Activated T-helper 2 cell treated with anti-CD3 and anti-CD28 coated beads, Interferon-gamma antibody, Interleukin-2, Interleukin-4, amounts not matched to agents 10 μg/mL and 5 μg/mL and 100 μg/mL, durations not matched to agents 14 hours and 24 hours and 36 hours (primary cell): ENCODE measurements around the gene NDUFA11. TPM values are rescaled to one million over a fixed set of nuclear protein-coding genes. Genes with fewer than 3 reads are reported as not detected.
"Not testable (repeated sequence)": the region's sequence is repeated elsewhere in the genome, so short reads cannot be mapped to it uniquely, and the experiment has no call there.

ENCODE experiments used
- DNase-seq: peaks from one replicate; pipeline ENCODE4 v3.0.0; 2021; ENCODE audit warnings: low spot score
- H3K27ac Mint-ChIP-seq: one replicate; pipeline ENCODE4 v1.8.0; 2021; ENCODE audit warnings: mixed read lengths
- H3K27me3 Mint-ChIP-seq: one replicate; pipeline ENCODE4 v1.8.0; 2021; ENCODE audit warnings: low read depth, mixed read lengths
- H3K36me3 Mint-ChIP-seq: one replicate; pipeline ENCODE4 v1.8.0; 2021; ENCODE audit warnings: low read depth, mixed read lengths
- H3K4me1 Mint-ChIP-seq: one replicate; pipeline ENCODE4 v1.8.0; 2021; ENCODE audit warnings: low read depth, mixed read lengths
- H3K4me3 Mint-ChIP-seq: one replicate; pipeline ENCODE4 v1.8.0; 2021; ENCODE audit warnings: low read depth, mild to moderate bottlenecking, moderate library complexity, mixed read lengths
- H3K9me3 Mint-ChIP-seq: one replicate; pipeline ENCODE4 v1.8.0; 2021; ENCODE audit warnings: mixed read lengths
- intact Hi-C: fragments of 100-400 bp; cut with micrococcal nuclease; formaldehyde crosslinking; loops from one replicate; pipeline ENCODE4 v1.15.1; 2023
- total RNA-seq: library from RNA; stranded (reverse); gene quantifications from 2 replicates; pipeline ENCODE4 v1.2.3, GENCODE V29; 2022

NDUFA11 gene
- total RNA-seq, 1 donor from 2014 or later = 230 TPM

DNA sequence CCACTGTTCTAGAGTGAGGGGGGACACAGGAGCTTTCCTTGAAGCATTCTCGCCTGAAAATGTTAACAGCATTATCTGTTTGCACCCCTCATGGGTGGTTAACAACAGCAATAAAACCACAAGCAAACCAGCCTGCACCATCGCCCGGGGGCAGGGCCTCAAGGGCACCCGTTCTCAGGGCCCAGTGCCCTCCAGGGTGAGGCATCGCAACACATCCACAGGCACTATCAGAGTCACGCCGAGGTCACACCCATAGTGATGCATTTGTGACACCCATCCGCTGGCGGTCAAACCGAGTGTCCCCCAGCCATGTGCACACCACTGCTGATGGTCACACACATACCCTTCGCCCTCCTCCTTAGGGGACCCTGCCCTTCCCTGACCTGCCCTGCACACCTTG lies 37.8 kb downstream of the NDUFA11 start:
- no peaks in the 10 kb centered on the region for H3K9me3 Mint-ChIP-seq
- no peaks in the 10 kb centered on the region for H3K27me3 Mint-ChIP-seq
- no peak overlapping the region for H3K27ac Mint-ChIP-seq
- H3K4me1 Mint-ChIP-seq = no peaks in the 10 kb centered on the region
- no peak overlapping the region for H3K4me3 Mint-ChIP-seq
- intact Hi-C loops = no loop called here
- DNase-seq = no peak
- H3K36me3 Mint-ChIP-seq = no peaks in the 10 kb centered on the region

DNA sequence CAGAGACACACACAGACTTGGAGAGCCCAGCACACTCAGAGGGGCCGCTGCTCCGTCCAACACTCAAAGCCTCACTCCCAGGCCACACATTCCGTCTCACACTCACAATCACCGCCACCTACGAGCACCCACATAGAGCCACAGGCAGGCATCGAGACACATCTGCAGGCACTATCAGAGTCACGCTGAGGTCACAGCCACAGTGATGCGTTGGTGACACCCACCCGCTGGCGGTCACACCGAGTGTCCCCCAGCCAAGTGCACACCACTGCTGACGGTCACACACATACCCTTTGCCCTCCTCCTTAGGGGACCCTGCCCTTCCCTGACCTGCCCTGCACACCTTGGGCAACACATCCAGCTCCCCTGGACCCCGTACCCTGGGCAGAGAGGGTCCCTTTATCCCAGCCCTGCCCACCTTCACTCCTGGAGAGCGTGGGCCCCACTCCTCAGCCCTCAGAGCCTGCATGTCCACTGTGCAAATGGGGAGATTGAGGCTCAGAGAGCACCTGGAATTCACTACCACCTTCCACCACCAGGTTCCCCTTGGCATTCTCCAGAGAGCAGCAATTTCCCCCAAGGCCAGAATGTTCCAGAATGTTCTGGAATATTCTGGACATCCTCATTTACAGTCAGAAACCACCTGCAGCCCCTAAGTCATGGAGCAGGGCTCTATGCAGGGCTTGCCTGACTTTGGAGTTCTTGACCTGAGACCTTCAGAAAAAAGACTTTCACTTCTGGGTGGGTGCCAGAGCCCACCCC lies 38.7 kb downstream of the NDUFA11 start:
- no peaks in the 10 kb centered on the region for H3K9me3 Mint-ChIP-seq
- no peak for DNase-seq
- no peaks in the 10 kb centered on the region for H3K36me3 Mint-ChIP-seq
- intact Hi-C loops = no loop called here
- H3K27me3 Mint-ChIP-seq = no peaks in the 10 kb centered on the region
- H3K27ac Mint-ChIP-seq = no peak overlapping the region
- no peak overlapping the region for H3K4me3 Mint-ChIP-seq
- no peaks in the 10 kb centered on the region for H3K4me1 Mint-ChIP-seq

DNA sequence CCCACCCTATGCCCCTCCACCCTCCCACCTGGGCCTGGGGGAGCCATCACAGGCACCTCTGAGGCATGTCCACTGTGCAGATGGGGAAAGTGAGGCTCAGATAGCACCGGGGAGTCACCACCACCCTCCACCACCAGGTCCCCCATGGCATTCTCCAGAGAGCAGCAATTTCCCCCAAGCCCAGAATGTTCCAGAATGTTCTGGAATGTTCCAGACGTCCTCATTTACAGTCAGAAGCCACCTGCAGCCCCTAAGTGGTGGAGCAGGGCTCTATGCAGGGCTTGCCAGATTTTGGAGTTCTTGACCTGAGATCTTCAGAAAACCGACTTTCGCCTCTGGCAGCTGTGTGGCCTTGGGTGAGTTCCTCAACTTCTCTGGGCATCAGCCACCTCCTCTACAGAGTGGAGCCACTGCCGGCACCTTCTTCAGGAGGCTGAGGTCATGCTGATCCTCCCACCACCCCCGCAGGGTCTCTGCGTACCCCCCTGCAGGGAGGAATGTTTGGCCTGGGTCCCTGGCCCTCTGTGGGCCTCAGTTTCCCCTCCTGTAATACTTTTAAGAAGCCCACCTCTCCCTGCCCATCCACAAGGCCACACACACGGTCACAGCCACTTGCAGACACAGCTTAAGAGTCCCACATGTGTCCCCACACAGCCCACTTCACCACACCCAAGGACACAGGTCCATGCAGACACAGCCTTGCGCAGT lies 39.4 kb downstream of the NDUFA11 start:
- Mint-ChIP-seq H3K36me3 (no peaks in the 10 kb centered on the region), H3K4me1 (no peaks in the 10 kb centered on the region), H3K4me3 (no peak overlapping the region), H3K27me3 (no peaks in the 10 kb centered on the region), H3K9me3 (no peaks in the 10 kb centered on the region), H3K27ac (no peak overlapping the region)
- intact Hi-C loops = no loop called here
- DNase-seq = no peak

DNA sequence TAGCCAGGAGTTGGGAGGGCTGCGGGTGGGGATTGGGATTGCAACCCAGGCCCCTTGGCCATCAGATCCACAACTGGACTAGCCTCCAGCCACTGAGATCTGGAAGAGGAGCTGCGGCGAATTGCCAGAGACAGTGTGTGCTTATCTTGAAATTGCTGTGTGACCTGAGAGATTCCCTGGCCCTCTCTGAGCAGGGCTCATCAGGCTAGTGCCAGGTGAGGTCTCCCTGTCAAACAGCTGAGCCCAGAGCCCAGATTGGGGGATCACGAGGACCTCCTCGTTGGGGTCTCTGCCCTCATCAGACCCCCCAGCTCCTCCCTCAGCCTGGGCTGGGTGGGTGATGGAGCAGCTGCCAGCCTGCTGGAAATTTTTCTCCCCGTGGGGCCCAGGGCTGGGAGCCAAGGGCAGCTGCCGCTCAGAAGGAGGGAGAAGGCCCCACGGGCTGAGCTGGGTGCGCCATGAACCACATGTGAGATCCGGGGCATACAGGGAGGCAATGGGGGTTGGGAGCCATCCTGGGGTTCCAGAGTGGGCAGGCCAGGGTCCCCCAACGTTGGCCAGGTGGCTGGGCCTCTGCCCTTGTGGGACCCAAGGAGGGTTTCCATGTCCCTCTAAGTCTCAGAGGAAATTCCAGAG lies 40.4 kb downstream of the NDUFA11 start:
- no peaks in the 10 kb centered on the region for H3K4me1 Mint-ChIP-seq
- intact Hi-C loops = no loop called here

DNA sequence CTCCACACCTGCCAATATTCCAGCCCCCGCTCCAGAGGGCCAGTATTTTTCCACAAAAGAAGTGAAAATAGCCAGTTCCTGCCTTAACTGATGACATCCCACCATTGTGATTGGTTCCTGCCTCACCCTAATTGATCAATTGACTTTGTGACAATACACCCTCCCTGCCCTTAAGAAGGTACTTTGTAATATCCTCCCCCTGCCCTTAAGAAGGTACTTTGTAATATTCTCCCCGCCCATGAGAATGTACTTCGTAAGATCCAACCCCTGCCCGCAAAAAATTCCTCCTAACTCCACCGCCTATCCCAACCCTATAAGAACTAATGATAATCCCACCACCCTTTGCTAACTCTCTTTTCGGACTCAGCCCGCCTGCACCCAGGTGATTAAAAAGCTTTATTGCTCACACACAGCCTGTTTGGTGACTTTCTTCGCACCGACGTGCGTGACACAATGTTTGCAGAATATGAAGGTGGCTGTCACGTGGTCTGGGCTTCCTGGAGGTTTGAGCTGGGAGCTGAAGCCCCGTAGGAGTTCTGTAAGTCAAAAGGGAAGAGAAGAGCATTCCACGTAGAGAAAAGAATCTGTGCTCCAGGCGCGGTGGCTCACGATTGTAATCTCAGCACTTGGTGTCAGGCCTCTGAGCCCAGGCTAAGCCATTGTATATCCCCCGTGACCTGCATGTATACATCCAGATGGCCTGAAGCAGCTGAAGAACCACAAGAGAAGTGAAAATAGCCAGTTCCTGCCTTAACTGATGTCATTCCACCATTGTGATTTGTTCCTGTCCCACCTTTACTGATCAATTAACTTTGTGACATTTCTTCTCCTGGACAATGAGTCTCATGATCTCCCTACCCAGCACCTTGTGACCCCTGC lies 46.1 kb downstream of the NDUFA11 start:
- no peak for DNase-seq

More for the DNA sequence above, 40.4 kb downstream of the NDUFA11 start:
- Mint-ChIP-seq H3K27ac (no peak overlapping the region), H3K27me3 (no peaks in the 10 kb centered on the region), H3K4me3 (no peak overlapping the region), H3K9me3 (no peaks in the 10 kb centered on the region), H3K36me3 (no peaks in the 10 kb centered on the region)
- DNase-seq = no peak

DNA sequence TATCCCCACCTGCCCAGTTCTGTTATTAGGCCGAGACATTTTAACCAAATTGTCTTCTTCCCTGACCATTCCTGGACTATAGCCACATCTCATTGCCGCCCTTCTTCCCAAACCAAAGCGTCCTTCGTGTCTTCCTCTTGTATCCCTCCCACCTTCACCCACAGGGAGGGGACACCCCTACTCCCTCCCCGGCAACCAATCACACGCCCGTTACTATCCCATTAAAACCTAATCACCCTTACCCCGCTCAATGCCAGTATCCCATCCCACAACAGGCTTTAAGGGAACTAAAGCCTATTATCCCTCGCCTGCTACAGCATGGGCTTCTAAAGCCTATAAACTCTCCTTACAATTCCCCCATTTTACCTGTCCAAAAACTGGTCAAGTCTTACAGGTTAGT lies 48.4 kb downstream of the NDUFA11 start:
- H3K4me1 Mint-ChIP-seq, H3K27me3 Mint-ChIP-seq, intact Hi-C loops, H3K9me3 Mint-ChIP-seq, H3K36me3 Mint-ChIP-seq, H3K4me3 Mint-ChIP-seq, H3K27ac Mint-ChIP-seq, DNase-seq: not testable (repeated sequence)

More for the DNA sequence above, 46.1 kb downstream of the NDUFA11 start:
- Mint-ChIP-seq H3K4me1 (peaks cover 2% of the 10 kb centered on the region), H3K4me3 (no peak overlapping the region), H3K27me3 (no peaks in the 10 kb centered on the region), H3K36me3 (no peaks in the 10 kb centered on the region), H3K9me3 (no peaks in the 10 kb centered on the region), H3K27ac (no peak overlapping the region)
- intact Hi-C loops = no loop called here

DNA sequence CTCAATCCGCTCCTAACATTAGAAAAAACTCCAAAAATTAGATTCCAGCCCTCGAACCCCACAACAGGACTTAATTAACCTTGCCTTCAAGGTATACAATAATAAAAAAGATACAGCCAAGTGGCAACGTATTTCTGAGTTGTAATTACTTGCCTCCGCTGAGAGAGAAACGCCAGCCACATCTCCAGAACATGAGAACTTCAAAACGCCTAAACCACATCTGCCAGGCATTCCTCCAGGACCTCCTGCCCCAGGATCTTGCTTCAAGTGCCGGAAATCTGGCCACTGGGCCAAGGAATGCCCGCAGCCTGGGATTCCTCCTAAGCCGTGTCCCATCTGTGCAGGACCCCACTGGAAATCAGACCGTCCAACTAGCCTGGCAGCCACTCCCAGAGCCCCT lies 49.5 kb downstream of the NDUFA11 start:
- H3K27ac Mint-ChIP-seq, H3K36me3 Mint-ChIP-seq, H3K4me1 Mint-ChIP-seq, H3K9me3 Mint-ChIP-seq, H3K27me3 Mint-ChIP-seq, DNase-seq, H3K4me3 Mint-ChIP-seq, intact Hi-C loops: not testable (repeated sequence)

DNA sequence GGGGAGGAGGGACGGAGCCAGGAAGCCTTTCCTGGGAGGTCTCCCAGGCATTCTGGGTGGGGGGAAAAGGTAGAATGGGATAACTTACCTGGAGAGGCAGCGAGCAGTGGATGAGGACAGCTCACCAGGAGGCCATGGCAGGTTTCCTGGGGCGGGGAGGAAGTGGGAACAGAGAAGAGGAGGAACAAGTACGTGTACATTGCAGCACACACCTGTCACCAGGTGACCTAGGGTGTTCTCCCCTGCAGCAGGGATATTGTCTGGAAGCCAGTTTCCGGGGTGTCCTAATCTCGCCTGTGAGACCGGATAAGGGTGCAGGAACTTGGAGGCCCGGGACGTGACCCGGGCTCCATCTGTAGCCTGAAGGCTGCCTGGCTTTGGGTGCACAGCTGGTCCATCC lies 52.3 kb downstream of the NDUFA11 start, which contains the start of gene FUT3:
Gene FUT3 (minus strand): TSS at position 148 of the 400 bp plus-strand sequence.
- intact Hi-C loops = no loop called here
- no peaks in the 10 kb centered on the region for H3K27me3 Mint-ChIP-seq

DNA sequence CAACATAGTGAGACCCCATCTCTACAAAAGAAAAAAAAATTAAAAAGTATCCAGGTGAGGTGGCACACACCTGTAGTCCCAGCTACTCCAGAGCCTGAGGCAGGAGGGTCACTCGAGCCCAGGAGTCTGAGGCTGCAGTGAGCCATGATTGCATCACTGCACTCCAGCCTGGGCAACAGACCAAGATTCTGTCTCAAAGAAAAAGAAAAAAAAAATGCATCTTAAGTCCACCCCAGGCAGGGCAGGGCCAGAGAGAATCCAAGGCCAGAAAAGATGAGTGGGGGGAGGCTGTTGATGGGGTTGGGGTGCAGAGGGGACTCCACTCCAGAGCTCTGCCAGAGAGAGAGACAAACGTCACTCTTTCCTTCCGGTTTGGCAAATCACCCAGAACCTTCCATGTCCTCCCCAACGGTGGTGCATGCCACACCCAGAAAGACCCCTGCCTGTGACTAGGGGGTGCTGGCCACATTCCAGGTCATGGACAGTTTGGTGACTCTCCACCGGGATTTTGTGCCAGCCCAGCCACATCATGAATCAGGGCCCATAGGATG lies 52.8 kb downstream of the NDUFA11 start:
- H3K4me3 Mint-ChIP-seq = no peak overlapping the region
- no peak overlapping the region for H3K27ac Mint-ChIP-seq
- H3K4me1 Mint-ChIP-seq = peaks cover 2% of the 10 kb centered on the region
- H3K27me3 Mint-ChIP-seq = no peaks in the 10 kb centered on the region
- no peaks in the 10 kb centered on the region for H3K9me3 Mint-ChIP-seq
- intact Hi-C loops = no loop called here
- H3K36me3 Mint-ChIP-seq = no peaks in the 10 kb centered on the region
- no peak for DNase-seq

More for the DNA sequence above, 52.3 kb downstream of the NDUFA11 start, which contains the start of gene FUT3:
- H3K27ac Mint-ChIP-seq = no peak within 1 kb of the TSS
- H3K36me3 Mint-ChIP-seq = no peaks in the 10 kb centered on the region
- H3K4me1 Mint-ChIP-seq = peaks cover 2% of the 10 kb centered on the region
- H3K9me3 Mint-ChIP-seq = no peaks in the 10 kb centered on the region
- H3K4me3 Mint-ChIP-seq = no peak within 1 kb of the TSS
- no peak for DNase-seq

DNA sequence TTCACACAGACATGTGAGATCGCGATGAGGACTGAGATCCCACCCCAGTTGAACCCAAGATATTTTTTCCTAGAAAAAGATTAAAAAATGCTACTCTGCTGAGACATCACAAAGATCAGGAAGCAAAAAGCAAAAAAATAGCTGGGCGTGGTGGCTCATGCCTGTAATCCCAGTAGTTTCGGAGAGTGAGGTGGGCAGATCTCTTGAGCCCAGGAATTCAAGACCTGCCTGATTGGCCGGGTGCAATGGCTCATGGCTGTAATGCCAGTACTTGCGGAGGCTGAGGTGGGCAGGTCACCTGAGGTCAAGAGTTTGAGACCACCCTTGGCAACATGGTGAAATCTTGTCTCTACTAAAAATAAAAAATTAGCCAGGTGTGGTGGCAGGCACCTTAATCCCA lies 53.4 kb downstream of the NDUFA11 start:
- Mint-ChIP-seq H3K9me3 (no peaks in the 10 kb centered on the region), H3K4me3 (no peak overlapping the region), H3K4me1 (peaks cover 2% of the 10 kb centered on the region), H3K27me3 (no peaks in the 10 kb centered on the region), H3K27ac (no peak overlapping the region), H3K36me3 (no peaks in the 10 kb centered on the region)
- intact Hi-C loops = no loop called here
- DNase-seq = no peak

DNA sequence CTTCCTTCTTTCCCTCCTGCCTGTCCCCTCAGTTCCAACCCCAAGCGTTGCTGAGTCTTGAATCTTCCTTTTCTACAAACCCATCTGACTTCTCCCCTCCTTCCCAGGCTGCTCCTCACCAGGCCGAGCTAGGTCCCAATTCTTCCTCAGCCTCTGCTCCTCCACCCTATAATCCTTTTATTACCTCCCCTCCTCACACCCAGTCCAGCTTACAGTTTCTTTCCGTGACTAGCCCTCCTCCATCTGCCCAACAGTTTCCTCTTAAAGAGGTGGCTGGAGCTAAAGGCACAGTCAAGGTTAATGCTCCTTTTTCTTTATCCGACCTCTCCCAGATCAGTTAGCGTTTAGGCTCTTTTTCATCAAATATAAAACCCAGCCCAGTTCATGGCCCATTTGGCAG lies 55.0 kb downstream of the NDUFA11 start:
- H3K27me3 Mint-ChIP-seq, H3K4me1 Mint-ChIP-seq, H3K4me3 Mint-ChIP-seq, H3K9me3 Mint-ChIP-seq, H3K27ac Mint-ChIP-seq, intact Hi-C loops, H3K36me3 Mint-ChIP-seq, DNase-seq: not testable (repeated sequence)

DNA sequence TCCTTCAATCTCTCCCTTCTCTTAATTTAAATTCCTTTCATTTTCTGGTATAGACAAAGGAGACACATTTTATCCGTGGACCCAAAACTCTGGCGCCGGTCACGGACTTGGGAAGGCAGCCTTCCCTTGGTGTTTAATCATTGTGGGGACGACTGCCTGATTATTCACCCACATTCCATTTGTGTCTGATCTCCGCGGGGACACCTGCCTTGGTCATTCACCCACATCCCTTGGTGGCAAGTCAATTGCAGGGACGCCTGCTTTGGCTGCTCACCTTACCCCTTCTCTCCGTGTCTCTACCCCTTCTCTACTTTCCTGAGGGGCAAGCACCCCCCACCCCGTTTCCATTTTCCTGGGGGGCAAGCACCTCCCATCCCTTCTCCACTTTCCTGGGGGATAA lies 55.7 kb downstream of the NDUFA11 start:
- H3K4me3 Mint-ChIP-seq, H3K36me3 Mint-ChIP-seq, H3K9me3 Mint-ChIP-seq, DNase-seq, H3K27ac Mint-ChIP-seq, H3K4me1 Mint-ChIP-seq, H3K27me3 Mint-ChIP-seq, intact Hi-C loops: not testable (repeated sequence)
